ENCODE measurements around the gene PMF1. TPM values are rescaled to one million over a fixed set of nuclear protein-coding genes. Genes with fewer than 3 reads are reported as not detected.

The PMF1 gene
- total and polyA plus RNA-seq, 2 of the 13 experiments (the other 11 are each of a cell fraction or from before 2014, with no cell fraction given), result 72.5 to 89.0 TPM

- TF ChIP-seq HNF1B (CRISPR knock-in tag; IDR thresholded peaks at IDR 0.05) (peak; percentile 94), MYNN (CRISPR knock-in tag; IDR thresholded peaks at IDR 0.05; ENCODE audit: low read depth) (no peak), RXRB (CRISPR knock-in tag; IDR thresholded peaks at IDR 0.05; ENCODE audit: borderline replicate concordance) (no peak; the same call in 1 of the 2 replicates), U2AF1 (optimal IDR thresholded peaks at IDR 0.05; ENCODE audit: low read depth, low read length) (no peak), ZNF318 (CRISPR knock-in tag; IDR thresholded peaks at IDR 0.05) (peak; percentile 87), GTF2F1 (IDR thresholded peaks at IDR 0.05; ENCODE audit: low read length) (no peak), ZNF563 (CRISPR knock-in tag; IDR thresholded peaks at IDR 0.05) (peak; percentile 43; the same call in 1 of the 2 replicates), MTF1 (CRISPR knock-in tag; IDR thresholded peaks at IDR 0.05) (no peak; the same call in 1 of the 2 replicates), ZNF143 (CRISPR knock-in tag; IDR thresholded peaks at IDR 0.05) (peak; percentile 56), ZNF253 (CRISPR knock-in tag; IDR thresholded peaks at IDR 0.05; ENCODE audit: borderline replicate concordance) (0 out of 2 replicates have a peak, but pooled peaks have one; percentile 72), ZNF343 (CRISPR knock-in tag; IDR thresholded peaks at IDR 0.05) (peak; percentile 89), KAT8 (CRISPR knock-in tag; IDR thresholded peaks at IDR 0.05) (peak; percentile 93), PHF8 (CRISPR knock-in tag; IDR thresholded peaks at IDR 0.05) (peak; percentile 82), ZNF788 (CRISPR knock-in tag; IDR thresholded peaks at IDR 0.05; ENCODE audit: borderline replicate concordance) (0 out of 2 replicates have a peak, but pooled peaks have one; percentile 41), HNRNPK (IDR thresholded peaks at IDR 0.05; ENCODE audit: low read depth, low read length, poor library complexity, severe bottlenecking) (no peak), ZSCAN21 (CRISPR knock-in tag; IDR thresholded peaks at IDR 0.05; ENCODE audit: borderline replicate concordance) (peak; percentile 80), TEF (CRISPR knock-in tag; IDR thresholded peaks at IDR 0.05) (no peak), MED13 (CRISPR knock-in tag; IDR thresholded peaks at IDR 0.05) (no peak; the same call in 1 of the 2 replicates)
- TF ChIP-seq, protein P1, sequence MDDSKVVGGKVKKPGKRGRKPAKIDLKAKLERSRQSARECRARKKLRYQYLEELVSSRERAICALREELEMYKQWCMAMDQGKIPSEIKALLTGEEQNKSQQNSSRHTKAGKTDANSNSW (CRISPR knock-in tag; IDR thresholded peaks at IDR 0.05; ENCODE audit: borderline replicate concordance), result no peak
Measured at GRCh38 chr1:156212833-156213643, at the start of gene PMF1 (continued).

Measured in HepG2 (cell line).